HUES48 (cell line): ENCODE results near the gene FCGR3B.
"Not testable (repeated sequence)": the region's sequence is repeated elsewhere in the genome, so short reads cannot be mapped to it uniquely, and the experiment has no call there.

Source experiments
- H3K27ac ChIP-seq: one replicate; pipeline ENCODE4 v1.7.0; 2013; ENCODE audit warnings: low read depth, low read length, inconsistent platforms
- H3K27me3 ChIP-seq: 2 replicates; pipeline ENCODE4 v1.6.1; 2013; ENCODE audit warnings: mild to moderate bottlenecking, low read length; ENCODE audit not compliant: control insufficient read depth, insufficient read depth
- H3K36me3 ChIP-seq: 2 replicates; pipeline ENCODE4 v1.6.1; 2013; ENCODE audit warnings: low read length; ENCODE audit not compliant: control insufficient read depth, insufficient read depth
- H3K4me1 ChIP-seq: 2 replicates; pipeline ENCODE4 v1.6.1; 2013; ENCODE audit warnings: mild to moderate bottlenecking, low read length; ENCODE audit not compliant: control insufficient read depth, insufficient read depth
- H3K4me3 ChIP-seq: 2 replicates; pipeline ENCODE4 v1.5.1; 2013; ENCODE audit warnings: mild to moderate bottlenecking, low read depth, low read length
- H3K9ac ChIP-seq: 2 replicates; pipeline ENCODE4 v1.6.1; 2013; ENCODE audit warnings: mild to moderate bottlenecking, low read depth, low read length, moderate library complexity
- H3K9me3 ChIP-seq: 2 replicates; pipeline ENCODE4 v1.6.1; 2013; ENCODE audit warnings: low read length; ENCODE audit not compliant: control insufficient read depth, insufficient read depth

FCGR3B gene

GRCh38 chr1:161576676-161577075, 54.3 kb downstream of the FCGR3B start:
- H3K27me3 ChIP-seq, H3K36me3 ChIP-seq, H3K4me1 ChIP-seq, H3K9me3 ChIP-seq, H3K27ac ChIP-seq, H3K9ac ChIP-seq, H3K4me3 ChIP-seq: not testable (repeated sequence)
